GM21619 (cell line): Measurements from ENCODE around the gene CXCL8.

Experiments
- ATAC-seq: cut with Tn5 transposase; IDR thresholded peaks from one replicate; pipeline ENCODE4 v1.9.1; 2021; ENCODE audit not compliant: unreplicated experiment

Gene CXCL8

DNA sequence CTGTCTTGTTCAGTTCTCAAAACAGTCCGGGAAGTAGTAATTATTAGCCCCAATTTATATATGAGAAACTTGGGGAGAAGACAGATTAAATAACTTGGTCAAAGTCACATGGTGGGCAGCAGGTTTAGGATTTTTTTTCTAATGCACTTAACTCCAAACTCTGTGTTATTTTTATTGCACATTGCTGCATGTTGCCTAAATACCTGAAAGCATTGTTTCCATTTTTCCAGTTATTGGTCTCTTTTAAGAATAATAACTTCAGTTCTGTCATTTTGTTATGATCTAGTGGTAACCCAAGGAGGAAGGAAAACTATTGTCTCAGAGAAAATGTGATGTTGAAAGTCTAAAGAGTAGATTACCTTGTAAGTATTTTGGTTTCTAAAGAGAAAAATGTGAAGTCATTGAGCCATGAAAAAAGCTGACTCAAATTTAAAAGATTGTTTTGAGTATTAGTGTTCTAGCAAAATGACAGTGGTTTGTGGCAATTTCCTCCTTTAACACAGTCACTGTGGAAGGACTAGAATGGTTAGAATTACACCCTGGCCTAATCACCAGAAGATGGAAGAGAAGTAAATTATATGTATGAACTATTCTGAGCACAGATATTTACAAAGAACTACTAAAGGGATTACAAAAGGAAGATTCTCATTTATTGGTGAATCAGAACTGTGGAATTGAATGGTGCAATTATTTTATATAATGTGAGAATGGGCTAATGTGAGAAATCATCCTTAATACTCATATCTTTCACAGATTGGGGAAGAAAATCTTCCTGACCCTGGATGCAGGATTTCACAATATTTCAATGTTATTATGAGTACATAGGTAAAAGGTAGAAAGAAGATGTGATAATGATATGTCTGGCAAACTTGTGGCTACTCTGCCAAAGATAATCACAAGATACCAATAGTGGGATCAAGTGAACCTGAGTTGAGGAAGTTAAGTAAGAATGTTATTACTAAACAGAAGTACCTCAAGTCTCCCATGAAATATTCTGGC is 21.7 kb upstream of the CXCL8 start:
- peak; percentile 94 for ATAC-seq

DNA sequence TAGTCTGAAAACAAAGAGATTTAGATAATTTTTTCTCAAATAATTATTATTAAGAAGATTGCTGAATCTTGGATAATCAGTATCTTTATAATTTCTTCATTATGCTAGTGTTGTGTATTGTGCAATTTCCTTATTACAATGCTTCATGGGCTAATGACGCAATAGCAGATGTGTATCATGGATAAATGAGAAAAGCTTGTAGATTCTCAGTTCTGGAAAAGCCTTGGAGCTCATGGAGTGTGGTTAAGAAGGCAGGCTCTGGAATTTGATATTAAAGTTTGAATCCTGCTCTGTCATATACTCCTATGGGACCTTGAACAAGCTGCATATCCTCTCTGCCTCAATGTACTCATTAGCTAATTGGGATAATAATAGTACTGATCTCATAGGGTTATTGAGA is 18.9 kb upstream of the CXCL8 start:
- no peak for ATAC-seq

DNA sequence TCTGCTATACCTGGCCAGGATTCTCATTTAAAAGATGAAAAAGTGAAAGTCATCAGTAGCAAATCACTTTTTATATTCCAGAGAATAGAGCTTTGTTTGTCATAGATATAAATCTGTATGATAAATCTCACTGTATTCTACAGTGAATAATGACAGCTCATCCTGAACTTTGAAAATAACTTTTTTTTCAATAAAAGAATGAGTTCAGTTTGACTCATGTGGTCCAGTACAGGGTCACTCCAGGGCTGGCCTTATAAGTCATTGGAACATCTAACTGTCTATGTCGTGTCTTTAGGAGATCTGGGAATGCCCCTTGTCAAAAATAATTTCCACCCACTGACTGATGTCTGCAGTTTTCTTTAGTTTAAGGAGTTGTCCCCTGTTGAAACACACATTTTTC is 18.5 kb upstream of the CXCL8 start:
- ATAC-seq = no peak

DNA sequence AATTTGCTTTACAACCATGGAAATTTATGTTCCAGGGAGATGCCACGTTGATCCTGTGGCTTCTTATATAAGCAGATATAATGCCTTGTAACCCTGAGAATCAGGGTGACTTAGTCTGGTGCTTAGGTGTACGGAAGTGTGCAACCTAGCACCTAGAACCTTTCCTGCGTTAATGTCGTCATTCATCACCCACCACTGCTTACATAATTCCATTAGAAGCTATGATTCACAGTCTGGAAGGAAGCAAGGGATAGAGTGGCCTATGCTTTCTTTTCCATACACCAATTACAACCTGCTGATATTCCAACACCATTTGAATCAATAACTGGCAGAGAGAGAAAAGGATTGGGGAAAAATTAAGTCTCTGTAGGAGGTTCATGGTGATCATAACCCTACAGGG is 17.3 kb upstream of the CXCL8 start:
- no peak for ATAC-seq

DNA sequence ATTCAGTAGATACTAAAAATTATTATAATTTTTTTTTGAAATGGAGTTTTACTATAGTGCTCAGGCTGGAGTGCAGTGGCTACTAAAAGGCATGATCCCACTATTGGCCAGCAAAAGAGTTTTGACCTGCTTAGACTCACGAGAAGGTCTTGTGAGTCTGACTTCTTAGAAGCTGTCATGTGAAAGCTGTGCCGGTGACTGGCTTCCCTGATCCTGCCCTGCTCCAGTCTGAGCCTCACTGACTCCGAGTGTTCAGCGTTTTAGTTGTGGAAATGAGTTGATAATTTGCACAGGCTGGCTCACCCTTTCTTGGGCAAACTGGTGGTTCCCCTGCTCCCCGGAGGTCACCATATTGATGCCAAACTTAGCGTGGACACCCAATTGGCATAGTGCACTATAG is 16.4 kb upstream of the CXCL8 start:
- no peak for ATAC-seq

DNA sequence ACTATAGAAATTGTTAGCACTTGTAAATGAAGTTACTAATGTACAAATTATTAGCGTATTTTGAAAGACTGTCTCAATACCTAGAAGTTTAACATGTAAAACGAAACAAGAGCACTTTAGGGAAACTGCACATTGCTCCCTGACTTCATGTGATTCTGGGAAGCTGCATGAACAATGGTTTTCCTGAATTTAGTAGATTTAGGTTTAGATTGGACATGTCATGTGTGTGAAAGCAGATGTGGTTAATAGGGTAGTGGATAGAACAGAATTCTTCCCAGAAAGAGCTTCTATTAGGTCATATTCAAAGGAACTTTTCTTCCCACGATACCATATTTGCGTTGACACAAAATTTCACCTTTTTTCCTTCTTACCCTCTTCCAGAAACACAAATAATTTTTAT is 14.9 kb upstream of the CXCL8 start:
- ATAC-seq = no peak

DNA sequence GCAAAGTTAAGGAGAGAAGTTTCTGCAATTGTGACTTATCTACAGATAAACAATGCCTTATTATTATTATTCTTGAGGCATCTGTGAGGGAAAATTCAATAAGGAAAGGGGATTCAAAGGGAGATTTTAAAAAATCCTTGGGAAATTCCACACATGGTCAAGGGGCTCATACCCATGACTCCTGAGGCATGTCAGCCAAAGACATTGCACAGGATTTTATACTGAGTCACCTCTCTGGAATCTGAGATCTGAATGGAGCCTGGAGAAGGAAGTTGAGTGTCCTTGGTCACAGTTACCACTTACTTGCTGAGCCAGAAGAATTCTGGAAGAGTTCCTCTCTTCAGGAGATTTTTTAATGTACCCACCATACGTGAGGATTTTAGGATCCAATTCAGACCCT is 14.4 kb upstream of the CXCL8 start:
- no peak for ATAC-seq

DNA sequence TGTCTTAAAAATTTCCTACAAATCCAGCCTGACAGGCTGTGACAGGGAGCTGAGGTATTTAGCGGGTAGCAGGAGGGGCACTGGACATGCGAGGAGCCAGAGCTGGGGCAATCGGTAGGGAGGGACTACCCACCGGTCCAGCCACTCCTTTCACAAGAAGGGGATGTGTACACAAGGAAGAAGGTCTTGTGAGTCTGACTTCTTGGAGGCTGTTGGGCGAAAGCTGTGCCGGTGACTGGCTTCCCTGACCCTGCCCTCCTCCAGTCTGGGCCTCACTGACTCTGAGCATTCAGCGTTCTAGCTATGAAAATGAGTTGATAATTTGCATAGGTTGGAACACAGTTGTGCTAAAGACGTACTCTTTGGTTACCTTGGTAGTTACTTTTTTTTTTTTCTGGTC is 12.7 kb upstream of the CXCL8 start:
- peak; percentile 68 for ATAC-seq

DNA sequence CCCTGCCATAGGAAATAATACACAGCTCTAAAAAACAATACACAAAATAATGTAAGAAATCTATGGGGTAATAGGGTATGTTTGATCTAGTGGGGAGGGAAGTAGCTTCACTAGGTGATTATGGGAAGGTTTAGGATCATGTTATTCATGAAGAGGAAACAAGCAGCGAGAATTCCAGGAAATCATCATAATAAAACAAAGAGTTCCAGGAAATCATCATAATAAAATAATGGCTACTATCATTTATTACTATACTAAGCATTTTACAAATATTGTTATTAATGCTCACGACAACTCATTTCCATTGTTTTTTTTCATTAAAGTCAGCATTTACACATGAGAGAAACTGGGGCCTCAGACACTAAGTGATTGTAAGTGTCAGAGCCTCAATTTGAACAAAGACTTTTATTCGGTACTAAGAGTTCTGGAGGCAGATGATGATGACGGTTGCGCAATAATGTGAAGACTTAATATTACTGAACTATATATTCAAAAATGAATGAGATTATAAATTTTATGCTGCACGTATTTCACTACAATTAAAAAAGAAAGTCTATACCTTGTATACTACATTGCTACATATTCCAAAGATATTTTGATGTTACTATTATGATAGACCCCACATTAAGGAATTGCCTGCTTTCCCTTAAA is 12.2 kb upstream of the CXCL8 start:
- no peak for ATAC-seq

DNA sequence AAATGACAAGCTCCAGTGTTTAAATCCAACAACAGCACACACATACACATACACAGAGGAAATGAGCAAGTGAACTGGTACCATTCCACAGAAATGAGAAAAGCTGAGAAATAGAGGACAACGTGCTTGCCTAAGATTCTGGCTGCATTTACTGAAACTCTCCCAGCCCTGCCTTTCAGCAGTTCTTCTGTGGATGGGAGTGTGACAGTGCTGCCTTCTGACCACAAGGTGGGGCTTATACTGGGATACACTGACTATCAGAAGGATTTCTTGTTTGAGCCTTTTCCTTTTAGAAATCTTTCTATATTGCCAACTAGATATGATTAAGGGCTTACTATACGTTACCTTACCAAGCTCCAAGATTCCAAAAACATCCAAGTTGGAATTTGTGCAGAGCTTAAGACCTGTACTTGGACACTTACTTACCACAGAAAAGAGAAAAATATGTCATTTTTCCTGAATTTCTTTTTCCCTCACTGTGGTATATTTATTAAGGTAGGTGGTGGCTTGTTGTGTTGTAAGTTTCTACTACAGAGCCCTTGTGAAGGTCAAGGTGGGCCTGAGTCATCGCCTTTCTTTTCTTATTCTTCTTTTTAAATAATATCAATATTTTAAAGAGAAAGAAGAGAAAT is 10.7 kb upstream of the CXCL8 start:
- ATAC-seq = peak; percentile 58

DNA sequence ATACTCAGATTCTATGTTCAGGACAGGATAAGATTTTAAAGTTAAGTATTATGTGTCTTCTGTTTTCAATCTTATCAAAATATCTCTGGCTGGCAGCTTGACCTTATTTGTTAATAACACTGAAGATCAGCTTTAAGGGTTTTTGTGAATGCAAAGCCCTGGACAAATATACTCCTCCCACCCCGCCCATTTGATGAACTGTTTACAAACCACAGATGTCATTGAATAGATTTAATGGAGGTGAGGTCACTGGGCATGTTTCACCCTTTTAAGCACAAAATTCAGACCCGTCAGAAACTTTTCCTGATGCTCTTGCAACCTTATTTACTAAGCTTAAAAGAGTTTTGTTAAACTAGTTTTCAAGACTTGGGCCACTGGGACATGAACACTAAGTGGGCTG is 10.1 kb upstream of the CXCL8 start:
- no peak for ATAC-seq

DNA sequence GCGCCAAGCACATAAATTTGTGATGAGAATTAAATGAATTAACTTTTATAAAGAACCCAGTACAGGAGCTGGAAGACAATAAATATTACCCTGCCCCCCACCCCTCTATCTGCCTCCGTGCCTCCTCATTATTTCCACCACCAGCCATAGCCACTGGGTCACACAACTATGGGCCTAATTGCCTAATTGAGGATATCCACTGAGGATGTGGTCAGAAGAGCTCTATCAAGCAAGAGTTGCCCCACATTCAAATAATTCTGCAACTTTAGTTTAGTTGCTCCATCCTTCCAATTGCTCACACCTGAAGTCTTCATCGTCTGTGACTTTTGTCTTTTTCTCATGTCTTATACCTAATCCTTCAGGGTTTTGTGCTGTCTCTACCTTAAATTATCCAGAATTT is 9.5 kb upstream of the CXCL8 start:
- no peak for ATAC-seq

DNA sequence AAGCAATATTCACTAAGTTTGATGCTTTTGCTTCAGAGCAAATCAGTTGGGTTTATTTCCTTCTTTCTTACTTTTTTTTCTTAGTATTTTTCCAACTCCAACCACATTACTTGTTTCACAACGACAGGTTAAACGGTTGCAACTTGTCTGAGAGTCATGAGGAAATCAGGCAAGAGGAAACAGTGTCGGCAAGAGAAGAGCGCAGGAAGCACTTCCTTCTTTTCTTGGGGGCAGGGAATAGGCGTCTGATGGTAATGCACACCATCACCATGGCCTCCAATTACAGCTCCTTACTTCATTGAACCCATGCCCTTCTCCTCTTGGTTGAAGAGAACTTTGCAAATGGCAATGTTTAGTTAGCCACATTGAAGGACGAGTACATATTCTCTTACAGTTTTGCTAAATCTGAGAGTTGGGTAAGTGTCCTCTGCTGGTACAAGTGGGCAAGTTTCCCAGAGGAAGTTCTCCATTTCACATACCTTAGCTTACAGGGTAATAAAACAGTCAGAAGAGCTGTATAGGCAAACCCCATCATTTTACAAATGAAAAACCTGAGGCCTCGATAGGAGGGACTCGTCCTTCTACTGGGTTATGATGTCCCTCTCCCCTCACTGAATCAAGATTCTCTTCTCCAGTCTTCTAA is 8.3 kb upstream of the CXCL8 start:
- ATAC-seq = no peak

DNA sequence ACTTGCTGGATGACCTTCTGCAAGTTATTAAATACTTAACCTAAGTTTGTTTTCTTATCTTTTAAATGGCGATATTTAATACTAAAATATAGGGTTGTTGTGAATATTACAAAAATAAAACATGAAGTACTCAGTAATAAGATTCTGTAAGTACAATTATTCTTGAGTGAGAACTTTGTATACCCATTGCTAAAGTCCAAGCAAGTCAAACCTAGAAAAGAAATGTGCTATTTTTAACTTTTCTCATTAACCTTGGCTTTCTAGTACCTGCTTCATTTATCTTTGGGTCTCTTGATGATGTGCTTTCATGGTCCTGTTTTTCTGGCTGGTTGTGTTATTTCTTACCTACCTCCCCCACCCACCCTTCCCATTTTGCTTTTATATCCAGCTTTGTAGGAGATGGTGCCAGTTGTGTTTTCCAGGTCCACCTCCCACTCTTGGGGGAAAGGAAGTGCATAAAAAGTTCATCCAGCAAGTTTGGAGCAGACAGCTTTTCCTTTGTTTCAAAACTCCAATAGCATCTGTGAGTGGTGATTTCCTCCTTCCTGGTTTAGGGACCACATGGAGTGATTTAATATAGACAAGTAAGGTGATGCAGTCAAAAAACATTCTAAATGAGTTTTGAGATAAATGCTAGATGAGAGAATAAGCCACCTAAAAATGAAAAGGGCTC is 7.5 kb upstream of the CXCL8 start:
- ATAC-seq = no peak

DNA sequence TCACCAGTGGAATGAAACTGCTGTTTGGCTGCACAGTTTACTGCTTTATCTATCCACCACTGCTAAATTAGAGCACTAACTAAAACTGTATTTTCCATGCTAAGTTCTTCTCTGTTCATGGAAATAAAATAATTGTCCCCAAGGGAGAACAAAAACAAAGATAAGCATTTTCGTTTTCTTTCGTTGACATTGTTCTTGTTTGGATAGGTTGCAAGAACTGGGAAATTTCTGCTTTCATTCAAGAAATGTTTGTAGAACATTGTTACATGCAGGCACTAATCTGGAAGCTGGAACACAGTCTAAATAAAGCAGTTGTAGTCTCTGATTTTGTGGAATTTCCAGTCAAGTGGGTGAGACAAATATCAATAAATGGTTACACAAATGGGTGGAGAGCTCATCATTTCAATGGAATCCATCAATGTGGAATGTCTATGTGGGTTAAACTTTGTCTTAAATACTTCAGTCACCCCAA is 5.8 kb upstream of the CXCL8 start:
- ATAC-seq = no peak

DNA sequence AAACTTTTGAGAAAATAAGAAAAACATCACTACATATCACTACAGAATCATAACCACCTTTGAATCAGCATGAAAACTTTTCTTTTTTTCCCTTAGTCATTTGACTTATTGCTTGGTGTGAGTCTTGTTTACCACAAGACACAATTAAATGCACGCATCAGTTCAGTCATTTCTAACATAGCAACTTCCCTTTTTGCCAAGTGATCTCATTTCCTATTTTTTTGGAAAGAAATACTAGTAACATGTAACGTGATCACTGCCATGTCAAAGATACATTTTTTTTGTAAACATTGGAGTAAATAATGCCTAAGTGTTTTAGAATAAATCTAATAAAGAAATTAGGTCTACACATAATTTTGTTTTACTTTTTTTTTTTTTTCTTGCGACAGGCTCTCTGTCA is 5.1 kb upstream of the CXCL8 start:
- ATAC-seq = peak; percentile 76

DNA sequence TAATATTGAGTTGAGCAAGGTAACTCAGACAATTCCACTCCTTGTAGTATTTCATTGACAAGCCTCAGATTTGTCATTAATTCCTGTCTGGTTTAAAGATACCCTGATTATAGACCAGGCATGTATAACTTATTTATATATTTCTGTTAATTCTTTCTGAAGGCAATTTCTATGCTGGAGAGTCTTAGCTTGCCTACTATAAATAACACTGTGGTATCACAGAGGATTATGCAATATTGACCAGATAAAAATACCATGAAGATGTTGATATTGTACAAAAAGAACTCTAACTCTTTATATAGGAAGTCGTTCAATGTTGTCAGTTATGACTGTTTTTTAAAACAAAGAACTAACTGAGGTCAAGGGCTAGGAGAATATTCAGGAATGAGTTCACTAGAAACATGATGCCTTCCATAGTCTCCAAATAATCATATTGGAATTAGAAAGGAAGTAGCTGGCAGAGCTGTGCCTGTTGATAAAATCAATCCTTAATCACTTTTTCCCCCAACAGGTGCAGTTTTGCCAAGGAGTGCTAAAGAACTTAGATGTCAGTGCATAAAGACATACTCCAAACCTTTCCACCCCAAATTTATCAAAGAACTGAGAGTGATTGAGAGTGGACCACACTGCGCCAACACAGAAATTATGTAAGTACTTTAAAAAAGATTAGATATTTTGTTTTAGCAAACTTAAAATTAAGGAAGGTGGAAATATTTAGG is 821 bp downstream of the CXCL8 start:
- ATAC-seq = no peak

DNA sequence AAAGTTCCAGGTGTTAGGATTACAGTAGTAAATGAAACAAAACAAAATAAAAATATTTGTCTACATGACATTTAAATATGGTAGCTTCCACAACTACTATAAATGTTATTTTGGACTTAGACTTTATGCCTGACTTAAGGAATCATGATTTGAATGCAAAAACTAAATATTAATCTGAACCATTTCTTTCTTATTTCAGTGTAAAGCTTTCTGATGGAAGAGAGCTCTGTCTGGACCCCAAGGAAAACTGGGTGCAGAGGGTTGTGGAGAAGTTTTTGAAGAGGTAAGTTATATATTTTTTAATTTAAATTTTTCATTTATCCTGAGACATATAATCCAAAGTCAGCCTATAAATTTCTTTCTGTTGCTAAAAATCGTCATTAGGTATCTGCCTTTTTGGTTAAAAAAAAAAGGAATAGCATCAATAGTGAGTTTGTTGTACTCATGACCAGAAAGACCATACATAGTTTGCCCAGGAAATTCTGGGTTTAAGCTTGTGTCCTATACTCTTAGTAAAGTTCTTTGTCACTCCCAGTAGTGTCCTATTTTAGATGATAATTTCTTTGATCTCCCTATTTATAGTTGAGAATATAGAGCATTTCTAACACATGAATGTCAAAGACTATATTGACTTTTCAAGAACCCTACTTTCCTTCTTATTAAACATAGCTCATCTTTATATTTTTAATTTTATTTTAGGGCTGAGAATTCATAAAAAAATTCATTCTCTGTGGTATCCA is 1.6 kb downstream of the CXCL8 start:
- no peak for ATAC-seq

DNA sequence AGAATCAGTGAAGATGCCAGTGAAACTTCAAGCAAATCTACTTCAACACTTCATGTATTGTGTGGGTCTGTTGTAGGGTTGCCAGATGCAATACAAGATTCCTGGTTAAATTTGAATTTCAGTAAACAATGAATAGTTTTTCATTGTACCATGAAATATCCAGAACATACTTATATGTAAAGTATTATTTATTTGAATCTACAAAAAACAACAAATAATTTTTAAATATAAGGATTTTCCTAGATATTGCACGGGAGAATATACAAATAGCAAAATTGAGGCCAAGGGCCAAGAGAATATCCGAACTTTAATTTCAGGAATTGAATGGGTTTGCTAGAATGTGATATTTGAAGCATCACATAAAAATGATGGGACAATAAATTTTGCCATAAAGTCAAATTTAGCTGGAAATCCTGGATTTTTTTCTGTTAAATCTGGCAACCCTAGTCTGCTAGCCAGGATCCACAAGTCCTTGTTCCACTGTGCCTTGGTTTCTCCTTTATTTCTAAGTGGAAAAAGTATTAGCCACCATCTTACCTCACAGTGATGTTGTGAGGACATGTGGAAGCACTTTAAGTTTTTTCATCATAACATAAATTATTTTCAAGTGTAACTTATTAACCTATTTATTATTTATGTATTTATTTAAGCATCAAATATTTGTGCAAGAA is 2.3 kb downstream of the CXCL8 start:
- ATAC-seq = no peak
